Nucleus accumbens (tissue), 56 donors: ENCODE measurements around the gene IFNL4.
"Not testable (repeated sequence)": the region's sequence is repeated elsewhere in the genome, so short reads cannot be mapped to it uniquely, and the experiment has no call there.

Source experiments
- DNase-seq, 56 donors: peaks; one replicate each; lab custom pipeline; 2025; lab: John Stamatoyannopoulos, UW

The IFNL4 gene

DNA sequence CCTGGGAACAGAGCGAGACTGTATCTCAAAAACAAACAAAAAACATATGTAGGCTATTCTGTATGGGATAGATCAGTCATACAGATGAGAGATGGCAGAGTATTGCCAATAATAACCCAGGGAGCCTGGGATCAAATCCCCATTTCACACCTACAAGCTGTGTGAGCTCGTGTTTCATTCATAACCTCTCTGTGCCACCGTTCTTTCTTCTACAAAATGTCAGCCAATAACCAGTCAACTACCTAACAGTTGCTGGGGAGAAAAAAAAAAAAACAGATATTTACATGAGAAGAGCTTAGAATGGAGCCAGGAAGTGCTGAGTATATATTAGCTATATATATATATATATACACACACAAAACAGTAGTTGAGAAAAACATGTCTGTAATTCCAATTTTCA lies 13.0 kb upstream of the IFNL4 start:
- DNase-seq, result no peak

DNA sequence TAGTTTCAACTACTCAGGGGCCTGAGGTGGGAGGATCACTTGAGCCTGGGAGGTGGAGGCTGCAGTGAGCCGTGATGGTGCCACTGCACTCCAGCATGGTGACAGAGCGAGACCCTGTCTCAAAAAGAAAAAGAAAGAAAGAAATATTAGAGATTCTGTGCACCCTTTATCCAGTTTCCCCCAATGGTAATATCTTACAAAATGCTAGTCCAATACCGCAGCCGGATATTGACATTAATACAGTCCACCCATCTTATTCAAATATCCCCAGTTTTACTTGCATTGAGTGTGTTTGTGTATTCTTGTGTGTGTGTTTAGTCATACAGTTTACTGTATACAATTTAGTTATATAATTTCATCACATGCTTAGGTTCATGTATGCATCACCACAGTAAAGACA lies 8.6 kb upstream of the IFNL4 start:
- DNase-seq, result no peak

- no peak for DNase-seq
Measured at GRCh38 chr19:39254531-39255345, 6.1 kb upstream of the IFNL4 start.

DNA sequence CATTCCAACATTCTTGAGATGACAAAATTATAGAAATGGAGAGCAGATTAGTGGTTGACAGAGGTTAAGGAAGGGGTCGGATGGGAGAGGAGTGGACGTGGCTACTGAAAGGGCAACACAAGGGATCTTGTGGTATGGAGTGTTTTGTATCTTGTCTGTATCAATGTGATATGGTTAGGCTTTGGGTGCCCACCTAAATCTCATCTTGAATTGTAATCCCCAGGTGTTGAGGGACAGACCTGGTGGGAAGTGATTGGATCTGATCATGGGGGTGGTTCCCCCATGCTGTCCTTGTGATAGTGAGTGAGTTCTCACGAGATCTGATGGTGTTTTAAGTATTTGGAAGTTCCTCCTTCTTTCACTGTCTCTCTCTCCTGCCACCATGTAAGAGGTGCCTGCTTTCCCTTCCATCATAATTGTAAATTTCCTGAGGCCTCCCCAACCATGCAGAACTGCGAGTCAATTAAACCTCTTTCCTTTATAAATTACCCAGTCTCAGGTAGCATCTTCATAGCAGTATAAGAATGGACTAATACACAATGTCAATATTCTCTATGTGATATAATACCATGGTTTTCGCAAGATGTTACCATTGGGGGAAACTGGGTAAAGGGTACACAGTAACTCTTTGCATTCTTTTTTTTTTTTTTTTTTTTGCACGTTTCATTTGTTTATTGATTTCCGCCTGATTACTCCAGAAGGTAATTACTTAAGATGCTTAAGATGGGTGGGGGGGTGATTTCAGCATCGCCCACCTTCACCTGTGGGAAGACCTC lies 4.9 kb upstream of the IFNL4 start:
- DNase-seq, result no peak

DNA sequence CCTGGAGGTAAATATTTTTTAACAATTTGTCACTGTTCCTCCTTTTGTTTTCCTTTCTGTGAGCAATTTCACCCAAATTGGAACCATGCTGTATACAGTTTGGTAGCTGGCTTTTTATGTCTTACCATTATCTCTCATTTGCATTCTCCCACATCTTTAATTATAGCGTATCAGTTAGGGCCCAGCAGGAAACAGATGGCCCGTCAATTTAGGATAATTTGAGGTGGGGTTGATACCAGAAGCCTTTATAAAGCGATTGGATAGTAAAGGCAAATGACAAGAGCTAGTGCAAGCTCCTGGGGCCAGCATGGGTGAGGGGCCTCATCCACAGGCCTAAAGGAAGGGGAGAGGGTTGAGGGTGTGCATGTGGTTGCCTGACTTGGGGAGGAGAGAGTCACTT lies 3.8 kb upstream of the IFNL4 start:
- DNase-seq, result no peak

- DNase-seq, result no peak
Measured at GRCh38 chr19:39251846-39252245, 3.2 kb upstream of the IFNL4 start.

DNA sequence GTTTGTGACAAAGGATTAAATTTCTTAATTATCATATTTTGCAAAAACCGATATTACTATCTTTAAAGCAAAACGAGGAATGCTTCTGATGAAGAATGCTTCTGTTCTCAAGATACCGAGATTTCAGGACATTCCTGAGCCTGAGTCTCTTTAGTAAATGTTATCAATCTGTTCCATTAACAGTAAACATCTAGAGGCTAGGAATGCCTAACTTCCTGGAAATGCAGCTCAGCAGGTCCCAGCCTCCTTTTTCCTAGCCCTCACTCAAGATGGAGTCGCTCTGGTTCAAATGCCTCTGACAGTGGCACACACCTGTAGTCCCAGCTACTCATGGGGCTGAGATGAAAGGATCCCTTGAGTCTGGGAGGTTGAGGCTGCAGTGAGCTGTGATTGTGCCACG lies 2.4 kb upstream of the IFNL4 start:
- no peak for DNase-seq

DNA sequence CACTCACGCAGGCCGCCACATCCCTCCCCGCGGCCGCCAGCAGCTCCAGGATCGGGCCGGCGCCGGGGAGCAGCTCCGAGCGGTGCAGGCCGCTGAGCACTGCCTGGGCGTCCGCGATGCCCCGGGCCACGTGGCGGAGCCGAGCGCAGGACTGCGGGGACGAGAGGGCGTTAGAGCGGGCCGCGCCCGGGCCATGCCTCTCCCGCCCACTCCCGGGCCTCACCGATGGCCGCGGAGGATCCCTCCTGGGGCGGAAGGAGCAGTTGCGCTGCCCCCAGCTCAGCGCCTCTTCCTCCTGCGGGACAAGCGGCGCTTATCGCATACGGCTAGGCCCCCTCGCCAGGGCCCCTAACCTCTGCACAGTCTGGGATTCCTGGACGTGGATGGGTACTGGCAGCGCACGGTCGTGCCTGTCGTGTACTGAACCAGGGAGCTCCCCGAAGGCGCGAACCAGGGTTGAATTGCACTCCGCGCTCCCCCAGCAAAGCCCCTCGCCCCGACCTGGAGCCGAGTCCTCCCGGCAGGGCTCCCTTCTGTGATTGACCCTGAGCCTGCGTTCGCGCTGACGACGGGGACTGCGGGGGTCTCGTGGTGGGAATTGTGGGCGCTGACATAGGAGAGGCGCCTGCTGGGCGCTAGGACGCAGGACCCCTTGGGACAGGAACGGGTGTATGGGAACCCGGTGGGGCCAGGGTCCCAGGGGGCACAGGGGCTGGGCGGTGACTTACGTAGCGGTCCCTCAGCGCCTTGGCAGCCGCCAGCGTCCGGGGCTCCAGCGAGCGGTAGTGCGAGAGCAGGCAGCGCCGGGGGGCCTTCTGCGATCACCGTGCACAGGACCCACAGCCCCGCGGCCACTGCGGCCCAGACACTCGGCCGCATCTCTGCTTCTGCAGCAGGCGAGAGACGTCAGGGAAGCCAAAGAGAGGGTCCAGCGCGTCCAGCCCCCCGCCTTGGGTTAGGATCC lies 673 bp downstream of the IFNL4 start:
- DNase-seq, result no peak

- DNase-seq, result peak in 24 of 56 donors; percentile 1 to 47 (median 10)
Measured at GRCh38 chr19:39246951-39247669, 1.5 kb downstream of the IFNL4 start.

DNA sequence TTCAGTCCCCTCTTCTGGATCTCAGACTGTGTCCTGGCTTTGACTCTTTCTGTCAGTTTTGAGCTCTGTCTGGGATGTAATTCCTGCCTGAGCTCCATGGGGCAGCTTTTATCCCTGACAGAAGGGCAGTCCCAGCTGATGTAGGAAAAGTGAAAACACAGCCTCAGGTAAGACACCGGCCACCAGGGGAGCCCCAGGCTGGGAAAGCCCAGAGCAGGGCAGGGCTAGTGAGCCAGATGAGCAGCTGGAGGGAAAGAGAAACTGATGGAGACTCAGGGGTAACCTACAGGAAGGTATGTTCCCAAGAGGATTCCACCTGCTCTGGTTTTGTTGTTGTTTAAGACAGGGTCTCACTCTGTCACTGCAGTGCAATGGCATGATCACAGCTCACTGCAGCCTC lies 3.5 kb downstream of the IFNL4 start:
- not testable (repeated sequence) for DNase-seq

DNA sequence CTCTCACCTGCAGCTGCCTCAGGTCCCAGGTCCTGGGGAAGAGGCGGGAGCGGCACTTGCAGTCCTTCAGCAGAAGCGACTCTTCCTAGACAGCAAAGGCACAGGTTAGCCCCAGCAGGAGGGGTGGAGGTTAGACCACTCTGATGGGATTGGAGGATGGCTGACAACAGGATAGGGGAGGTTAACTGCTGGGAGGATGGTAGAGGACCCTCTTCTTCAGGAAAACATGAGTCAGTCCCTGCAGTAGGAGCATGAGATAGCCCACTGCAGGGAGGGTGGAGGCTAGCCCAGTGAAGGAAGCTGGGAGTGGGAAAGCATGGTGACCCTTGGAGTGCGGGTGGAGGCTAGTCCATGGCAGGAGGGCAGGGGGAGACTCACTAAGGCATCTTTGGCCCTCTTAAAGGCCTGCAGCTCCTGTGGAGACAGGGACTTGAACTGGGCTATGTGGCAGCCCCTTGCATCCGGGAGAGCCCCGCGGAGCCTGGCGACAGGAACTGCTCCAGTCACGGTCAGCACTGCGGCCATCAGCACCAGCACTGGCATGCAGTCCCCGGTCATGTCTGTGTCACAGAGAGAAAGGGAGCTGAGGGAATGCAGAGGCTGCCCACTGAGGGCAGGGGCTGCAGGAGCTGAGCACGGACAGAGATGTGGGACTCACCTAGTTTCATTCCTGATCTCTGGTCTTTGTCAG lies 4.1 kb downstream of the IFNL4 start, which contains the start of gene IFNL3:
IFNL3 (minus strand) TSS at position 597 of the 691 bp plus-strand sequence; CDS start at position 558, 39 bp downstream.
- not testable (repeated sequence) for DNase-seq

DNA sequence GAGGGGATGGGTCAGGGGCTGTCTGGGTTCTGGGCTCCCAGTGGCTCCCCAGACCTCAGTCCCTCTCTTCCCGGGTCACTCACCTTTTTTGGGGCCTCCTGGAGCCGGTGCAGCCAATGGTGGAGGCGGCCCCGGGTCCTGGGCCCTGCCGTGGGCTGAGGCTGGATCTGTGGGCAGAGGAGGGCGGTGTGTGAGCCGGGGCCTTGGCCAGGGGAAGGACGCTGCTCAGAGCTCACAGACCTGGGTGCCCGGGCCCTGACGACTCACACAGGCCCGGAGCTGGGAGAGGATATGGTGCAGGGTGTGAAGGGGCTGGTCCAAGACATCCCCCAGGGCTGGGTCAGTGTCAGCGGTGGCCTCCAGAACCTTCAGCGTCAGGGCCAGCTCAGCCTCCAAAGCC lies 4.9 kb downstream of the IFNL4 start:
- not testable (repeated sequence) for DNase-seq

DNA sequence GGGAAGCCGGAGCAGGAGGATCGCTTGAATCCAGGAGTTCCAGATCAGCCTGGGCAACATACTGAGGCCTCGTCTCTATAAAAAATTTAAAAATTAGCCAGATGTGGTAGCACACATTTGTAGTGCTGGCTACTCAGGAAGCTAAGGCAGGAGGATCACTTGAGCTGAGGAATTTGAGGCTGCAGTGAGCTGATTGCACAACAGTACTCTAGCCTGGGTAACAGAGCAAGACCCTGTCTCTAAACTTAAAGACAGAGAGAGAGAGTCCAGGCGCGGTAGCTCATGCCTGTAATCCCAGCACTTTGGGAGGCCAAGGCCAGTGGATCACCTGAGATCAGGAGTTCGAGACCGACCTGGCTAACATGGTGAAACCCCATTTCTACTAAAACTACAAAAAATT lies 8.2 kb downstream of the IFNL4 start:
- no peak for DNase-seq

DNA sequence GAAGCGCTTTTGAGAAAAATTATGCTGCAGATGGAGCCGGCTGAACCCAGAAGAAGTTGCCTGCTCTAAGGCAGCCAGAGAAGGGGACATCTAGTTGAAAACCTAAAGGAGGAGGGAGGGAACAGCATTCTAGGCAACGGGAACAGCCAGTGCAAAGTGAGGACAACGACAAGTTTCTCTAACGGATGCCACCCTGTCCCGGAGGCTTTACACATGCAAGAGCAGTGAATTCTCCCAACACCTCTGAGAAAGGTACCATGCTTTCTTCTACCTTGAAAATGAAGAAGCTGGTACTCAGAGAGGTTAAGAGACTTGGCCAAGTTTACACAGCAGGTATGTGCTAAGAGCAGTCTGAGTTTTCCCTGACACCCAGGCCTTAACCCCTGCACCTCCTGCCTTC lies 9.7 kb downstream of the IFNL4 start:
- DNase-seq, result no peak

- DNase-seq, result no peak
Measured at GRCh38 chr19:39238209-39238608, 10.4 kb downstream of the IFNL4 start.

GRCh38 chr19:39237200-39238184 lies 11.2 kb downstream of the IFNL4 start:
- DNase-seq, result no peak

GRCh38 chr19:39236527-39236926 lies 12.1 kb downstream of the IFNL4 start:
- DNase-seq, result no peak

DNA sequence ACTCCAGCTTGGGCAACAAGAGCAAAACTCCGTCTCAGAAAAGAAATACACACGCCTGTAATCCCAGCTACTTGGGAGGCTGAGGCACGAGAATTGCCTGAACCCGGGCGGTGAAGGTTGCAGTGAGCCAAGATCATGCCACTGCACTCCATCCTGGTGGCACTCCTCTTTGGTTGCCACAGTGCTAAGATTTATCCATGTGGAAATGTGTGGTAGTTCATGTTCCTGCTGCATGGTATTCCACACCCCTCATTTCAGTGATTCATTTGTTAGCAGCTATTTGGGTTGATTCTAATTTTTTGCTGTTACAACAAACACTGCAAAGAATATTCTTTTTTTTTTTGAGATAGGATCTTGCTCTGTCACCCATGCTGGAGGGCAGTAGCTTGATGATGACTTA lies 15.9 kb downstream of the IFNL4 start:
- no peak for DNase-seq
